Measurements from ENCODE around the gene BCL11B.

The BCL11B gene

DNA sequence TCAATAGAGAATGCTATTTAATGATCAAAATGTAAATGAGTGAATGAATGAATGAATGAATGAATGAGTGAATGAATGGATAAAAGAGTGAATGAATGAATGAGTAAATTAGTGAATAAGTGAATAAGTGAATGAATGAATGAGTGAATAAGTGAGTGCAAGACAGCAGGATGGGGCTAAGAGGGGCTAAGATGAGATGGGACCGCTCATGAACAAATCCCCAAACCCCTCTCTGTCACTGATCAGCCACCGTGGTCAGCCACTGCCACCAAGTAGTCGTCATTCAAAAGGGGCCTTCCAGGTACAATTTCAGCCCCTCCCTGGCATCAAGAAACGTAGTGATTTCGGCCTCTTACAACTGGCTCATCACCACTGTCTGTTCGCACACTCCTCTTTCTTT is 79.2 kb downstream of the BCL11B start:
- Histone ChIP-seq H3K4me3 (ENCODE audit: low read depth, low read length) (no peak overlapping the region), H3K36me3 (no peaks in the 10 kb centered on the region), H3K27me3 (ENCODE audit: insufficient read depth, low read depth, severe bottlenecking) (peaks cover 62% of the 10 kb centered on the region), H3K27ac (no peak overlapping the region), H3K9me3 (ENCODE audit: severe bottlenecking) (no peaks in the 10 kb centered on the region)
- no peak for TF ChIP-seq CTCF (IDR thresholded peaks at IDR 0.05; ENCODE audit: low read depth, low read length)
- DNase-seq = no peak

DNA sequence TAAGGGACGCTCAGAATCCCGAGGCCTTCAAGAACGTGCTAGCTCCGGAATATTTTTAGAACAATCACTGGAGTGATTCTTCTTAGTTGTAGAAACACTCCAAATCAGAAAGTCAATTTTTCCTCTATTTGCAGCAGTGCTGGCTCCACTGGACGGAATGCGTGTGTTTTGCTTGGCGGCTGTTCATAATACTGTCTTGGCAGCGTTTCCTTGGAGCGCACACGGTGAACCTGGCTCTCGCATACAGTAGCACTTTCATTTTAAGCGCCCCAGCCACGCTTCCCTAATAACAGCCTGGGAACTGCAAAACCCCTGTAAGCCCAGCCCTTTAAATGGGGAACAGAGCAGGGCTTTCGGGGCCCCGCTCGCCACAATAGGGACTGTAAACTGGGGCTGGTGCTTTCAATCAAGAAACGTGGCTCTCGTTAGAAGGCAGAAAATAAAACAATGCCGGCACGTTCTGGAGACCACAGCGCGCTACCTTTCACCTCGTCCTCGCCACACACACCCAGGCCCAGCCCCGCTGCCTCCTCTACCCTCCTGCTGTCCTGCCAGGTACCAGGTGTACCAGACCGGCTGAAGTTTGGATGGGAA is 79.9 kb downstream of the BCL11B start:
- H3K4me3 ChIP-seq (ENCODE audit: low read depth, low read length) = no peak overlapping the region
- H3K27me3 ChIP-seq (ENCODE audit: insufficient read depth, low read depth, severe bottlenecking) = peaks cover 66% of the 10 kb centered on the region
- H3K36me3 ChIP-seq = no peaks in the 10 kb centered on the region
- DNase-seq = no peak
- H3K9me3 ChIP-seq (ENCODE audit: severe bottlenecking) = no peaks in the 10 kb centered on the region
- no peak overlapping the region for H3K27ac ChIP-seq
- no peak for TF ChIP-seq CTCF (IDR thresholded peaks at IDR 0.05; ENCODE audit: low read depth, low read length)

- no peaks in the 10 kb centered on the region for H3K36me3 ChIP-seq
- TF ChIP-seq CTCF (IDR thresholded peaks at IDR 0.05; ENCODE audit: low read depth, low read length) = no peak
- no peak for DNase-seq
- H3K4me3 ChIP-seq (ENCODE audit: low read depth, low read length) = no peak overlapping the region
- no peaks in the 10 kb centered on the region for H3K9me3 ChIP-seq (ENCODE audit: severe bottlenecking)
- H3K27me3 ChIP-seq (ENCODE audit: insufficient read depth, low read depth, severe bottlenecking) = peaks cover 66% of the 10 kb centered on the region
- no peak overlapping the region for H3K27ac ChIP-seq
Observed at GRCh38 chr14:99191395-99192027, 80.5 kb downstream of the BCL11B start.

- Histone ChIP-seq H3K27ac (no peak overlapping the region), H3K9me3 (ENCODE audit: severe bottlenecking) (no peaks in the 10 kb centered on the region), H3K4me3 (ENCODE audit: low read depth, low read length) (no peak overlapping the region), H3K27me3 (ENCODE audit: insufficient read depth, low read depth, severe bottlenecking) (peaks cover 66% of the 10 kb centered on the region), H3K36me3 (no peaks in the 10 kb centered on the region)
- TF ChIP-seq CTCF (IDR thresholded peaks at IDR 0.05; ENCODE audit: low read depth, low read length) = no peak
- no peak for DNase-seq
Observed at GRCh38 chr14:99190696-99191394, 81.2 kb downstream of the BCL11B start.

DNA sequence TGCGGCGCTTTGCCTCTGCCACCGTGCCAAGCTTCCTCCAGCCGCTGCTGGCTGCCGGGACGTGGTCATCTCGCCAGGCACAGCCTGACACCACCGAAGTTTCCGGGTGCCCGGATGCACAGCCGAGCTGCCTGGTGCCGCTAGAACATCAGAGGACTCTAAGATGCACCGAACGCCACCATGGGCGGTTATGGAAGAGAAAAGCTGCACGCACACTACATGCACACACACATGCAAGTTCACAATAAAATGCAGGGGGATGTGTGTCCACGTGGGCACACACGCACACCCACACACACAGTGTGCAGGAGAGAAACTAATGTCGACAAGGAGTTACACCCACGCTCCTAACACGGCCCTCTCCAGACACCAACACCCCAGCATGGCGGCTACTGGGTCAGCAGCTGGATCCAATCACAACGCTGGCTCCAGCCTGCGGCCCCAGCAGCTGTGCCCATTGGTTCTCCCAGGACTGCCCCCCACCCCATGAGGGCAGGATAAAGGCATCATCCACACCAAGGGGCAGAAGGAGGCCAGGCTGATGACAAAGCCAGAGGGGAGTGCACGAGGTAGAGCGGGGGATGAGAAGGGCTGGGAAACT is 82.7 kb downstream of the BCL11B start:
- no peak for TF ChIP-seq CTCF (IDR thresholded peaks at IDR 0.05; ENCODE audit: low read depth, low read length)

More for the DNA sequence above, 82.7 kb downstream of the BCL11B start:
- Histone ChIP-seq H3K9me3 (ENCODE audit: severe bottlenecking) (no peaks in the 10 kb centered on the region), H3K27ac (no peak overlapping the region), H3K36me3 (no peaks in the 10 kb centered on the region), H3K27me3 (ENCODE audit: insufficient read depth, low read depth, severe bottlenecking) (peaks cover 63% of the 10 kb centered on the region), H3K4me3 (ENCODE audit: low read depth, low read length) (no peak overlapping the region)
- DNase-seq = no peak

All from WERI-Rb-1 (cell line).